ENCODE data around the gene CHST7.

DNA sequence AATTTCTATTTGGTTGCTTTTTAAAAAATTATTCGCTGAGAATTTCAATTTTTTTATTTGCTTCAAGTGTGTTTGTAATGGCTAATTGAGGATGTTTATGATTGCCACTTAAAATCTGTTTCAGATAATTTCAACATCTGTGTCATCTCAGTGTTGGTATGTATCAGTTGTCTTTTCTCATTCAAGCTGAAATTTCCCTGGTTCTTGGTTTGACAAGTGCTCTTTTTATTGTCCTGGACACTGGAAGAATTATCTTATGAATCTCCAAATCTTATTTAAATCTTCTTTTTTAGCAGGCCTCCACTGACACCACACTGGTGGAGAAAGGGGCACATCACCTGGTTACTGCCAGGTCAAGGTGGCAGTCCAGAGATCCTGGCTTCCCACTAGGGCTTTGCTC is 21.5 kb downstream of the CHST7 start:
- TF ChIP-seq, protein P1, sequence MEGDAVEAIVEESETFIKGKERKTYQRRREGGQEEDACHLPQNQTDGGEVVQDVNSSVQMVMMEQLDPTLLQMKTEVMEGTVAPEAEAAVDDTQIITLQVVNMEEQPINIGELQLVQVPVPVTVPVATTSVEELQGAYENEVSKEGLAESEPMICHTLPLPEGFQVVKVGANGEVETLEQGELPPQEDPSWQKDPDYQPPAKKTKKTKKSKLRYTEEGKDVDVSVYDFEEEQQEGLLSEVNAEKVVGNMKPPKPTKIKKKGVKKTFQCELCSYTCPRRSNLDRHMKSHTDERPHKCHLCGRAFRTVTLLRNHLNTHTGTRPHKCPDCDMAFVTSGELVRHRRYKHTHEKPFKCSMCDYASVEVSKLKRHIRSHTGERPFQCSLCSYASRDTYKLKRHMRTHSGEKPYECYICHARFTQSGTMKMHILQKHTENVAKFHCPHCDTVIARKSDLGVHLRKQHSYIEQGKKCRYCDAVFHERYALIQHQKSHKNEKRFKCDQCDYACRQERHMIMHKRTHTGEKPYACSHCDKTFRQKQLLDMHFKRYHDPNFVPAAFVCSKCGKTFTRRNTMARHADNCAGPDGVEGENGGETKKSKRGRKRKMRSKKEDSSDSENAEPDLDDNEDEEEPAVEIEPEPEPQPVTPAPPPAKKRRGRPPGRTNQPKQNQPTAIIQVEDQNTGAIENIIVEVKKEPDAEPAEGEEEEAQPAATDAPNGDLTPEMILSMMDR (IDR thresholded peaks at IDR 0.05; ENCODE audit: poor library complexity, severe bottlenecking), result no peak
- TF ChIP-seq TAF1 (IDR thresholded peaks at IDR 0.05; ENCODE audit: low read depth) (no peak), EZH2 (IDR thresholded peaks at IDR 0.05; ENCODE audit: borderline replicate concordance, insufficient read depth, low read length, poor library complexity, severe bottlenecking) (no peak), EP300 (conservative IDR thresholded peaks at IDR 0.05; ENCODE audit: poor library complexity, severe bottlenecking) (no peak), POLR2AphosphoS5 (IDR thresholded peaks at IDR 0.05) (no peak), MXI1 (conservative IDR thresholded peaks at IDR 0.05; ENCODE audit: poor library complexity, severe bottlenecking) (no peak), SMC3 (conservative IDR thresholded peaks at IDR 0.05; ENCODE audit: poor library complexity) (no peak), REST (IDR thresholded peaks at IDR 0.05; ENCODE audit: borderline replicate concordance) (no peak), RAD21 (conservative IDR thresholded peaks at IDR 0.05) (no peak)

Measured in neural cell (in vitro differentiated cells).